ENCODE results near the gene BAHCC1.

BAHCC1 gene

DNA sequence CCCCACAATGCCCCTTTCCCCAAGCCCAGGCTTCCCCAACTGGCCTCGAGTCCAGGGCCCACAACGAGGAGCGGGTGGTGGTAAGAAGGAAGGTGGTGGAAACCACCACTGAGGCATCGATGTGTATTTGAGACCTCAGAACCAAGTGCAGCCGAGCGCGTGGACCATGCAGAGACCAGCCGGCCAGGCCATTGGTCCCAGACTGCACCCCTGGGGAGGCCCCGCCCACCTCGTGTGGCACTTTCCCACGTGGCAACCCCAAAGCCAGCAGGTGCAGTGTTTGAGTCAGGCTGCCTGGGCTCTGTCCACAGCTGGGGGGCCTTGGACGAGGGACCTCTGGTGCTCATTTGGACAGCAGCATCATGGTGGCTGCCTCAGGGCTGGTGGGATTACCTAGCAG lies 28.1 kb upstream of the BAHCC1 start:
- Histone ChIP-seq H3K4me1 (ENCODE audit: control insufficient read depth, low read length) (peaks cover 9% of the 10 kb centered on the region), H3K9me3 (ENCODE audit: control insufficient read depth, insufficient read depth, low read length) (no peaks in the 10 kb centered on the region), H3K4me3 (ENCODE audit: low read length) (no peak overlapping the region), H3K27ac (ENCODE audit: low read depth, low read length) (no peak overlapping the region), H4K20me1 (ENCODE audit: control insufficient read depth, insufficient read depth, low read depth, low read length) (no peaks in the 10 kb centered on the region), H3K4me2 (ENCODE audit: low read length) (no peak overlapping the region), H3K9me2 (replicated peaks; ENCODE audit: control insufficient read depth, low read length) (no peaks in the 10 kb centered on the region), H3K79me2 (ENCODE audit: control insufficient read depth, low read length) (no peaks in the 10 kb centered on the region), H3K36me3 (ENCODE audit: control insufficient read depth, low read length) (no peaks in the 10 kb centered on the region), H3F3A (ENCODE audit: control insufficient read depth, insufficient read depth) (no peaks in the 10 kb centered on the region), H3K27me3 (ENCODE audit: control insufficient read depth, low read length) (peaks cover 13% of the 10 kb centered on the region)
- TF ChIP-seq, protein P1, sequence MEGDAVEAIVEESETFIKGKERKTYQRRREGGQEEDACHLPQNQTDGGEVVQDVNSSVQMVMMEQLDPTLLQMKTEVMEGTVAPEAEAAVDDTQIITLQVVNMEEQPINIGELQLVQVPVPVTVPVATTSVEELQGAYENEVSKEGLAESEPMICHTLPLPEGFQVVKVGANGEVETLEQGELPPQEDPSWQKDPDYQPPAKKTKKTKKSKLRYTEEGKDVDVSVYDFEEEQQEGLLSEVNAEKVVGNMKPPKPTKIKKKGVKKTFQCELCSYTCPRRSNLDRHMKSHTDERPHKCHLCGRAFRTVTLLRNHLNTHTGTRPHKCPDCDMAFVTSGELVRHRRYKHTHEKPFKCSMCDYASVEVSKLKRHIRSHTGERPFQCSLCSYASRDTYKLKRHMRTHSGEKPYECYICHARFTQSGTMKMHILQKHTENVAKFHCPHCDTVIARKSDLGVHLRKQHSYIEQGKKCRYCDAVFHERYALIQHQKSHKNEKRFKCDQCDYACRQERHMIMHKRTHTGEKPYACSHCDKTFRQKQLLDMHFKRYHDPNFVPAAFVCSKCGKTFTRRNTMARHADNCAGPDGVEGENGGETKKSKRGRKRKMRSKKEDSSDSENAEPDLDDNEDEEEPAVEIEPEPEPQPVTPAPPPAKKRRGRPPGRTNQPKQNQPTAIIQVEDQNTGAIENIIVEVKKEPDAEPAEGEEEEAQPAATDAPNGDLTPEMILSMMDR (IDR thresholded peaks at IDR 0.05; ENCODE audit: low read depth, low read length, poor library complexity, severe bottlenecking) = no peak
- TF ChIP-seq EZH2phosphoT487 (IDR thresholded peaks at IDR 0.05; ENCODE audit: borderline replicate concordance, low read length) = no peak

DNA sequence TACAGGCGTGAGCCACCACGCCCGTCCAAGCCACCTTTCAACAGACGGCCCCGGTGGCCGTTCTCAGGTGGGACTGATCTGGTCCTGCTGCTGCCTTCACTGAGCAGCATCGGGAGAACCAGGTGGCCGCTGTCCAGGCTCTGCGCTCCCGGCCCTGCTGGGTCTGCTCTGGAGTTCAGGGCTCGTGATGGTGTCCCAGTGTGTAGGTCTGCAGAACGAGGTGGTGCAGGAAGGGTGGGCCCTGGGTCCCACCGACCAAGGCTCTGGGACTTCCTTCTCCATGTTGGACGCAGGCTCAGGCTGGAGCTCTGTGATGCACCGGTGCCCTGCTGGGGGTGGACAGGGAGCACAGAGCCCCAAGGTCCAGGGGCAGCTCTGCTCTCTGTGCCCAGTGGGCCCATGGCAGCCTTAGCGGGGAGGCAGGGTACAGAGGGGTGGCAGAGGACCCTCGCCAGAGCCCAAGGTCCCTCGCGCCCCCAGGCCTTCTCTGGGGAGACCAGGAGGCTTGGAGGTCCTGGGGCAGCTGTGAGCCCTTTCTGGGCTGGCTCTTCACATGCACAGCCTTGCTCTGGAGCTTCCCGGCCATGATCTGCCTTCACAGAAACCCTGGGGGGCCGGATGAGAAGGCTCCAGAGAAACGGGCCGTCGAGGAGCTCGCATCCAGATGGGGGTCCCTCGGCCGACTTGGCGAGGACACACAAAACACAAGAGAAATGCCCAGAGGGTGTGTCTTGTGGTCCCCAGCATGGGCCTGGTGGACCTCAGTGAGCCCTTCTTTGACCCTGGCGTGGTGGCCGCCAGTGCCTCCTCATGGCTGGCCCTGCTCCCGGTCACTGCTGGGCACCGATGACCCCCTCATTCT lies 26.9 kb upstream of the BAHCC1 start:
- H3K9me2 ChIP-seq (replicated peaks; ENCODE audit: control insufficient read depth, low read length) = no peaks in the 10 kb centered on the region
- no peak for TF ChIP-seq EZH2phosphoT487 (IDR thresholded peaks at IDR 0.05; ENCODE audit: borderline replicate concordance, low read length)
- TF ChIP-seq, protein P1 (IDR thresholded peaks at IDR 0.05; ENCODE audit: low read depth, low read length, poor library complexity, severe bottlenecking) = no peak
- no peak overlapping the region for H3K4me2 ChIP-seq (ENCODE audit: low read length)

DNA sequence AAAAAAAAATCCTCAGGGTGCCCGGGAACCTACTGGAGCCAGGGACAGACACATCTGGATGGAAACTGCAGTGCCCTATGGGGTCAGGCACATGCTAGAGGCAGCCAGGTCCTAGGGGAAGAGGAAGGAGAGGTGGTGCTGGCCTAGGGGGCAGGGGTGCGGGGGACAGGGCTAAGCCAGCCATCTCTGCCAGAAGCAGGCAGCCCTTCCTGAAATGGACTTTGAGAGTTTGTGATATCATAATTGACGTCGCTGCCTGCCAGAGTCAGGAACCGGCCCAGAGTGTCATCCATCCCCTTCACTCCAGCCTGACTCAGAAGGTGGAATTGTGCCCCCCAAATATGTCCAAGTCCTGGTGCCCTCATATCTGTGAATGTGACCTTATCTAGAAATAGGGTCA lies 25.0 kb upstream of the BAHCC1 start:
- no peak for TF ChIP-seq EZH2phosphoT487 (IDR thresholded peaks at IDR 0.05; ENCODE audit: borderline replicate concordance, low read length)
- TF ChIP-seq, protein P1 (IDR thresholded peaks at IDR 0.05; ENCODE audit: low read depth, low read length, poor library complexity, severe bottlenecking) = no peak
- no peak overlapping the region for H3K4me3 ChIP-seq (ENCODE audit: low read length)
- H3K27me3 ChIP-seq (ENCODE audit: control insufficient read depth, low read length) = peaks cover 10% of the 10 kb centered on the region
- H4K20me1 ChIP-seq (ENCODE audit: control insufficient read depth, insufficient read depth, low read depth, low read length) = no peaks in the 10 kb centered on the region
- no peaks in the 10 kb centered on the region for H3K9me2 ChIP-seq (replicated peaks; ENCODE audit: control insufficient read depth, low read length)
- no peaks in the 10 kb centered on the region for H3K9me3 ChIP-seq (ENCODE audit: control insufficient read depth, insufficient read depth, low read length)
- no peak overlapping the region for H3K27ac ChIP-seq (ENCODE audit: low read depth, low read length)
- no peaks in the 10 kb centered on the region for H3F3A ChIP-seq (ENCODE audit: control insufficient read depth, insufficient read depth)
- H3K4me1 ChIP-seq (ENCODE audit: control insufficient read depth, low read length) = peaks cover 9% of the 10 kb centered on the region
- H3K4me2 ChIP-seq (ENCODE audit: low read length) = no peak overlapping the region
- no peaks in the 10 kb centered on the region for H3K36me3 ChIP-seq (ENCODE audit: control insufficient read depth, low read length)
- H3K79me2 ChIP-seq (ENCODE audit: control insufficient read depth, low read length) = no peaks in the 10 kb centered on the region

More for the DNA sequence above, 26.9 kb upstream of the BAHCC1 start:
- Histone ChIP-seq H3F3A (ENCODE audit: control insufficient read depth, insufficient read depth) (no peaks in the 10 kb centered on the region), H3K36me3 (ENCODE audit: control insufficient read depth, low read length) (no peaks in the 10 kb centered on the region), H3K9me3 (ENCODE audit: control insufficient read depth, insufficient read depth, low read length) (no peaks in the 10 kb centered on the region), H4K20me1 (ENCODE audit: control insufficient read depth, insufficient read depth, low read depth, low read length) (no peaks in the 10 kb centered on the region), H3K27me3 (ENCODE audit: control insufficient read depth, low read length) (peaks cover 13% of the 10 kb centered on the region), H3K27ac (ENCODE audit: low read depth, low read length) (no peak overlapping the region), H3K79me2 (ENCODE audit: control insufficient read depth, low read length) (no peaks in the 10 kb centered on the region), H3K4me3 (ENCODE audit: low read length) (no peak overlapping the region), H3K4me1 (ENCODE audit: control insufficient read depth, low read length) (peaks cover 9% of the 10 kb centered on the region)
